GM10248 (cell line): Measurements from ENCODE around the gene PDGFD.
A peak's percentile ranks its signal among the peaks of the same experiment; 100 is the strongest.

Source experiments
- CTCF ChIA-PET: fragments of 300-600 bp; sonication (Branson Sonifier 250); formaldehyde crosslinking; extraction: SDS; loops from one replicate; lab custom pipeline; 2021; ENCODE audit warnings: antibody characterized with exemption; lab: Yijun Ruan, JAX
- POLR2A ChIA-PET: fragments of 350-650 bp; sonication (Branson Sonifier 250); formaldehyde crosslinking; extraction: SDS; loops from one replicate; lab custom pipeline; 2020; ENCODE audit warnings: antibody characterized with exemption; lab: Yijun Ruan, JAX
- DNase-seq: peaks from one replicate; pipeline ENCODE4 v3.0.0; 2012; ENCODE audit errors: extremely low spot score
- TF ChIP-seq, protein P1 (sequence below): IDR thresholded peaks from 2 replicates; pipeline ENCODE4 v1.5.1; 2012; ENCODE audit warnings: mild to moderate bottlenecking, low read depth; ENCODE audit errors: extremely low read depth, missing control alignments, control extremely low read depth

Gene PDGFD

DNA sequence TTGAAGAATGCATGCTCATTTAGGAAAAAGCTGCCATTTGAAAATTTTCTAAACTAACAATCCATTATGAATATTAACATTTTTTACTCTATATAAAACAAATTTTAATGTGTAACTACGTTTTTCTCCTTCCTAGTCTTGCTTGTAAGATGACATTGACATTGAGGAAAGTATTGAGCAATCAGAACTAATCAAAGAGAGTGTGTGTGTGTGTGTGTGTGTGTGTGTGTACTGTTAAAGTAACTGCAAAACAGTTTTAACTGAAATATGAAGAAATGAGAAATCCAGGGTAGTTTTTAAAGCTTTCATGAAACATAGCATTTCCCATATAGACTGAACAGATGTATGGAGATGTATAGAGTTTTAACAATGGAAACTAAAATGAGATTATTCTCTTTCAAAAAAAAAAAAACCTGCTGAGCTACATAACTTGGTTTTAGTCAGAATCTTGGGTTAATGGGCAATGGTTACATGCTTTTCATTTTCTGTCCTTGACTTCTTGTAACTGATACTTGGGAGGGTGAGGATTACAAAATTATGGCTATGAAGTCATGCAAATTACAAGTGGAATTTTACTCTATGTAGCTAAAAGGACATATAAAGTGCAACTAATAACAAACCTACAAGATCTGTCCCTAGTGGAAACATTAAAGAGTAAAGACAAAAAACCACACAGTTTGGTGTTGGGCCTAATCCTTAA lies 2.0 kb downstream of the PDGFD start:
- CTCF ChIA-PET: no interaction called here
- TF ChIP-seq, protein P1, sequence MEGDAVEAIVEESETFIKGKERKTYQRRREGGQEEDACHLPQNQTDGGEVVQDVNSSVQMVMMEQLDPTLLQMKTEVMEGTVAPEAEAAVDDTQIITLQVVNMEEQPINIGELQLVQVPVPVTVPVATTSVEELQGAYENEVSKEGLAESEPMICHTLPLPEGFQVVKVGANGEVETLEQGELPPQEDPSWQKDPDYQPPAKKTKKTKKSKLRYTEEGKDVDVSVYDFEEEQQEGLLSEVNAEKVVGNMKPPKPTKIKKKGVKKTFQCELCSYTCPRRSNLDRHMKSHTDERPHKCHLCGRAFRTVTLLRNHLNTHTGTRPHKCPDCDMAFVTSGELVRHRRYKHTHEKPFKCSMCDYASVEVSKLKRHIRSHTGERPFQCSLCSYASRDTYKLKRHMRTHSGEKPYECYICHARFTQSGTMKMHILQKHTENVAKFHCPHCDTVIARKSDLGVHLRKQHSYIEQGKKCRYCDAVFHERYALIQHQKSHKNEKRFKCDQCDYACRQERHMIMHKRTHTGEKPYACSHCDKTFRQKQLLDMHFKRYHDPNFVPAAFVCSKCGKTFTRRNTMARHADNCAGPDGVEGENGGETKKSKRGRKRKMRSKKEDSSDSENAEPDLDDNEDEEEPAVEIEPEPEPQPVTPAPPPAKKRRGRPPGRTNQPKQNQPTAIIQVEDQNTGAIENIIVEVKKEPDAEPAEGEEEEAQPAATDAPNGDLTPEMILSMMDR: no peak
- DNase-seq: no peak
- POLR2A ChIA-PET: no interaction called here

DNA sequence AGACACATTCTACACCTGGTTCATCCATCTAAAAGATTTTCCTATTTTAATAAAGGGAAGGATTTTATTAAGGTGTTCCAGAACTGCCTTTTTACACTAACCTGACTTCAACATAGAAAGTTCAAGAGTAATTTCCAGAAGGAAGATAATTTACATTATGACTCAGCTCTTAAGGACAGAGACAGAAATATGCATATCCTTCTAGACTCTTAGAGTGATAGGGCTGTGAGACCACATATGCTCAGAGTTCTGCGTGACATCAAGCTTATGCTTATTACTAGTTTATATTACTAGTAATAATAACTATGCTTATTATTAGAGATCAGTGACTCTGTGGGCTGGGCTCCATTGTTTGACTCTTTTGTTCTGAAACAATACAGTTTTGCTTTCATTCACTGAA lies 4.6 kb downstream of the PDGFD start:
- no peak for DNase-seq
- CTCF ChIA-PET: no interaction called here
- POLR2A ChIA-PET: no interaction called here
- TF ChIP-seq, protein P1: no peak

DNA sequence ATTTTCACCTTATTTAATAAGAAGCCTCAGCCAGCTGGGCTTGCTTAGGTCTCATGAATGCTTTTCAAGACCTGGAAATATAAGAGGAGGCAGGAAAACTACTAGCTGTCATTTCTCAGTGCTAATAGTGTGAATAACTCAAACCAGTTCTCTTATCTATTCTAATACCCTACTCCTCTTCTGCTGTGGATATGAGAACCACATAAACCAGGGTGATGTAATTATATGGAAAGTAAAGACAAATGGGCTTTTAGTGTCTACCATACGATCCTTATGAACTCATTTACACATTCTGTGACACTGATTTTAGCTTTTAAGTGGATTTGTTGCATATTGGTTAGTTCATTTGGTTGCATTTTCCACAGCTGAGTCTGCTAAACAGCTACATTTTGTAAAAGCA lies 8.6 kb downstream of the PDGFD start:
- CTCF ChIA-PET: interaction anchor here (0.8 to 2.1 kb wide), 6 partner anchors 8 to 474 kb away, joined by 3 to 9 read pairs (median 3); partner anchors contain the start of gene PDGFD
- DNase-seq: no peak
- TF ChIP-seq, protein P1: no peak
- POLR2A ChIA-PET: no interaction called here

DNA sequence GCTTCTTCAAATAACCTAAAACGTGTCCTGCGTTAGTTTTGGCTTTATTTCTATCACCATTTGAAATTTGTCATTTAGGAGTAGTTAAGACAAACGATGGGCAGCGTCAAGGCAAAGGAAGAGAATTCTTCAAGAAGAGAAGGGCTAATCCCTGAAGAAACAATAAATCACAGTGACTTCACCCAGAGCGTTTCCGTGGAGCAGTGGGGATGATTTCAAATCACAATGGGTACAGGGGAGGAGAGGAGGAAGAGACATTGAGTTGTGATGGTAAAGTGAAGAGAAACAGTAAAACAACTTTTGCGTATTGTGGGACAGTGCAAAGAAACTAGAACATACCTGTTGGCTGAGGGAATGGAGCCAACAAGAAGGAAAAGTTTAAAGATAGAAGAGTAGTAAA lies 9.7 kb downstream of the PDGFD start:
- TF ChIP-seq, protein P1: no peak
- POLR2A ChIA-PET: no interaction called here
- no peak for DNase-seq
- CTCF ChIA-PET: no interaction called here

DNA sequence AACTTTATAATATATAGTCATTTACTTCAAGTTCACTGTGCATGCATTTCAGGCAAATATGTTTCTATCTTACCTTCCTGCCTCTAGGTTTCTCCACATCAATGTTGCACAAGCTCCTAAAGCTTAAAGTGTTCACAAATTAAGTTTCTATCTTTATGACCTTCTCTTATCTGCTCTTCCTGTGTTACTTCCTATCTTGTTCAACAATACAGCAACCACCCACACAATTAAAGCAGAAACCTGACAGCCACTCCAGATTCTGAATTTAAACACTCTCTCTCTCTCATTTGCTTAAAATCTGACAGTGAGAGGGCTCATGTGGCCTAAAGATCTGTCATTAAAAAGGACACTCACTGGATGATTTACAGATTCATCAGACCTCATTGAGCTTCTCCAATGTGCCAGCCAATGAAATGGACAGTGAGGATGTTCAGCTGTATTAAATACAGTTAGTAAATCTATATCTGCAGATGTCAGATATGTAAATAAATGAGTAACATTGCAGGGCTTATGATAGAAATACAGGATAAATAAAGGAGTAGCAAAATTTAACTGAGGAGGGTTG lies 10.9 kb downstream of the PDGFD start:
- CTCF ChIA-PET: no interaction called here
- POLR2A ChIA-PET: no interaction called here
- TF ChIP-seq, protein P1: no peak
- no peak for DNase-seq

DNA sequence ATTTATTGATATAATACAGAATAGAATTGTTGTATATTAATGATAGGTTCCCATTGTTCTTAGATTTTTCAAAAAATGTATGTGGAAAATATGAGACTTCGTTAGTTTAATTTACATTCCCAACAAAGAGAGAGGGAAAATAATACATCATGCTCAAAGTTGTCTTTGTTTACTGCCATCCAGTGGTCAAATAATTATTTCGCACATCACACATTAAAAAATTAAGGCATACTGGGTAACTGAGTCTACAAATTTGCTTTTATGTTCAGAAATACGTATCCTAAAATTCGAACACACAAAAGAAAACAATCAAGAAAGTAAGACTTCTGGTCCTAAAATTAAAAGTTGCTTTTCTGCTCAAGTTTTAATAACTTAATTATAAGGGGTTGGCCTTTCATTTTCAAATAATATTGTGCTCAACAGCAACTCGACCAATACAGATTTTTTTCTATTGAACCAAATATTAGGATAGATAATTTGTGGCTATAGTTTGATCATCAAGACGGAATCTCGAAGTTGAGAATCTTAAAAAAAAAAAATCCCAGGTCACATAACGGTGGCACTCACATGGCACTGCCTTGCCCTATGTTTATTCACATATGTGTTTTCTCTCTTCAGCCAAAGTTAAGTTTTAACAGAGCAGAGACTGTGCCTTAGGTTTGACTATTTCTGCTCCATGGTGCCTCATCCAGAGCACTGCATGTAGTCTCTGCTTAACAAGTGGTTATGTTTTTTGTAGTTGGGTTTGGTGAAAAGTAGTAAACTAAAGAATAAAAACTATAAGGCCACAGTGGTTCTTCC lies 12.3 kb downstream of the PDGFD start:
- no peak for DNase-seq
- POLR2A ChIA-PET: no interaction called here
- TF ChIP-seq, protein P1: peak; percentile 40
- CTCF ChIA-PET: interaction anchor here (1.2 to 1.4 kb wide), 2 partner anchors 13 to 469 kb away, joined by 3 to 8 read pairs; no protein-coding TSS in a partner anchor
